ENCODE data around the gene SMG6.

Gene SMG6

GRCh38 chr17:2124391-2124790 is 179.2 kb downstream of the SMG6 start:
- H3K27ac ChIP-seq = no peak overlapping the region
- no peak for TF ChIP-seq CTCF (IDR thresholded peaks at IDR 0.05)
- no peak for TF ChIP-seq ZFX (IDR thresholded peaks at IDR 0.05; ENCODE audit: borderline replicate concordance)

DNA sequence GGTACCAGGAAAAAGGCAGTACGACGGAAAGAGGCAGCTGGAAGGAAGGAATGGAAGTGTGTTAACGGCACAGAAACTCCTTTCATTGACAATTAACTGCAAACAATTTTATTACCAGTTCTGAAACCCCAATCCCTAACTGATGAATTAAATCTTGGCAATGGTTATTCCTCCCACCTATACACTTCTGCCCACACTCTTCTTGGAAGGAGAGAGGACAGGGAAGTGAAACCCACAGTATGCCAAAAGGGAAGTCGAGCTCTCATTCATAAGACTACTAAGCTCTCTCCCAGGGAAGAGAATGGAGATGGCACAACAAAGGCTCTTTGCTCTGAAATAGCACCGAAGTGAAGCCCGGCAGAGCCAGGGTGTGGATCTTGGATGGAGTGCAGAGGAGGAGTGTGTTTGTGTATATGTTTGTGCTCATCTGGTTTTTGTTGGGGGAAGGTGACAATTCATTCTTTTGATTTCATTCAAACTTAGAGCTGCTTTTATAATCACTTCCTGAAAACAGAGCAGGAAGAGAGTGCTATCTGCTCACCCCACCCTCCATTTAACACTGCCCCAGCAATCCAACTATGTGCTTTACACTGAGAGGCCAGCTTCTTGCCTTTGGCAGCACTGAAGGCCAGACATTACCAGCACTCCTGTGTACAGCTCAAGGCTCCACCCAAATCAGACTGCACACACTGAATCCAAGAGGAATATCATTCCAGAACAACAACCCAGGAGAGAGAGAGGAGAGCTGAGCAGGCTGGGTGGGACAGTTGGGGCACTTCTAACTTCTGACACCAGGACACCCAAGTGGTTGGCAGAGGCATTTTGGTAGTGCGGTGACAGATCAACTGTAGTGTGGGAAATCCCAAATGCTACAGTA is 180.0 kb downstream of the SMG6 start:
- peak overlapping the region; percentile 27 for H3K27ac ChIP-seq
- TF ChIP-seq CTCF (IDR thresholded peaks at IDR 0.05) (no peak), ZFX (IDR thresholded peaks at IDR 0.05; ENCODE audit: borderline replicate concordance) (no peak)

DNA sequence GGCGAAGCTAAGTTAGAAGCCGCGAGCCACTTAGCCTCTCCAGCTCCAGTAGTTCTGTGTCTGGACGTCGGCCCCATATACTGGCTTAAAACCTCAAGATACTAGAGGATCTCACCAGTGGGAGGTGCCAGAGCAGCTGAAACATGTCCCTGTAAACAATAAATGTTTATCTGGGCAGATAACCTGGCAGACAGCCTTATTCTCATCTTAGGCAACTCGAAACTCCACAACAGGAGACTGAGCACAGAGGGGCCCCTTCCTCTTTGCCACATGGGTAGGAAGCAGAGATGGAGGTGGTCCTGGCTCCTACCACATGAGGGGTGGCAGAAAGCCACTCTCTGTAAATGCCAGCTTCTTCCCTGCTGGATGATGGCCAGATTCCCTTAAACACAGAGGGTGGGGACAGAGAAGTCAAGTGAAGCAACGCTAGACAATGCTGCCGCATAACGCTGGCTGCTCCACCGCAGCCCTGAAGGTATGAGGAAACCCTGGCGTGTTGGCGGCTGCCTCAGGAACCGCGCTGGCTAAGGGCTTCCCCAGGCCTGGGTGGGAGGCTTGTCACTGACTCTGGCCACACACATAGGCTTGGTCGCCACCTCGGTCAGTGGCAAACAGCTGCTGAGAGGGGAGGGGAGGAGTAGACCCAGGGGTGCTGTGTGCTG is 180.8 kb downstream of the SMG6 start:
- H3K27ac ChIP-seq = peak overlapping the region; percentile 27
- TF ChIP-seq CTCF (IDR thresholded peaks at IDR 0.05) (peak; percentile 65), ZFX (IDR thresholded peaks at IDR 0.05; ENCODE audit: borderline replicate concordance) (no peak)

- no peak for TF ChIP-seq CTCF (IDR thresholded peaks at IDR 0.05)
- no peak for TF ChIP-seq ZFX (IDR thresholded peaks at IDR 0.05; ENCODE audit: borderline replicate concordance)
- no peak overlapping the region for H3K27ac ChIP-seq
Measured at GRCh38 chr17:2120586-2121335, 182.8 kb downstream of the SMG6 start.

DNA sequence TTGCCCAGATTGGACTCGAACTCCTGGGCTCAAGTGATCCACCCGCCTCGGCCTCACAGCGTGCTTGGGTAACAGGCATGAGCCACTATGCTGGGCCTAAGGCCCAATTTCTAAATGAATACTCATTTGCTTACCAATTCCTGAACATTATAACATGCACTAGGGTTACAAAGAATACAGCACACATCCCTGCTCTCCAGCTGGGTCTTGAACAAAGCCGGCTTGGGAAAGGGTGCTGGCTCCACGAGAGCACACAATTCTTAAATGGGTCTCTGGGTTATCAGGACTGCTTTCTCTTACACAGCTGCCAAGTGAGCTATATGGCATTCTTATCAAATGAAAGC is 190.3 kb downstream of the SMG6 start:
- TF ChIP-seq CTCF (IDR thresholded peaks at IDR 0.05) (no peak), ZFX (IDR thresholded peaks at IDR 0.05; ENCODE audit: borderline replicate concordance) (no peak)
- H3K27ac ChIP-seq = no peak overlapping the region

DNA sequence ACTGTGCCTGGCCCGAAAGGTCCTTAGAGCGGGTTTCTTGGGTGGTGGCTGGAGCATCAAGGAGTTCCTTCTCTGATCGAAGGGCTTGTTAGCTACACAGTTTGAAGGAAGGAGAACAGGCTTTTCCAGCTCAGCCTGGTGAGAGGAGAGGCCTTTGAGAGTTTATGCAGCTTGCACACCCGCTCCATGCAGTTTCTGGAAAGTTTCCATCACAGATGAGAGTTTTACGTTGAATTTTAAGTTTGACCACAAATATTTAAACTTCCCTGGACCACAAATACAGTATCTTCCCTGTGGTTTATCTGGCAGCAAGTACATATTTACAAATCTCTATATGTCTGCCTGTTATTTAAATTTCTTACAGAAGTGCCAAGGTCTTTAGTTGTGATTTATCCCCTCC is 191.9 kb downstream of the SMG6 start:
- no peak for TF ChIP-seq ZFX (IDR thresholded peaks at IDR 0.05; ENCODE audit: borderline replicate concordance)
- TF ChIP-seq CTCF (IDR thresholded peaks at IDR 0.05) = no peak
- no peak overlapping the region for H3K27ac ChIP-seq

Data from 22Rv1 (cell line).